ENCODE results near the gene CCDC32. TPM values are rescaled to one million over a fixed set of nuclear protein-coding genes. Genes with fewer than 3 reads are reported as not detected.

CCDC32 gene
- total RNA-seq, 1 experiment from 2014 or later: 22.2 TPM

DNA sequence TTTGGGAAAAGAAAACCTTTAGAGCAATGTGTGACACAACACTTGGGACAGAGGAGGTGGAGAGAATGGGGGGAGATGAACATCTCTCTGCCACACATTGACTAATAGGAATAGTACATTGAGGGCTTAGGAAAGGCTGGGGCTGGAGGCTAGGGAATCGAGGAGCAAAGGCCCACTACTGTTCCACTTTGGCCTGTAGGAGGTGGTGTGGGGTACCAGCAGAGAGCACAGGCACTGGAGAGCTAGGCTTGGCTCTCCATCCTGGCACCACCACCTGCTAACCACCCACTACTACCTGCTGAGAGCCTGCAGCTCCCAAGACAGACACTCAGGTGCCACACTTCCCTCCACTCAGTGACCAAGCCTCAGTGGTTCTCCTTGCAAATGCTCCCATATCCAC, 19.4 kb downstream of the CCDC32 start:
- no peaks in the 10 kb centered on the region for H4K20me1 ChIP-seq (ENCODE audit: insufficient read depth)
- CTCF ChIA-PET: no interaction called here
- no peaks in the 10 kb centered on the region for H3K27me3 ChIP-seq (ENCODE audit: insufficient read depth, low read depth)
- no peak for DNase-seq
- H2AFZ ChIP-seq: no peak overlapping the region
- H3K36me3 ChIP-seq (ENCODE audit: low read depth): no peaks in the 10 kb centered on the region
- no peak overlapping the region for H3K27ac ChIP-seq
- intact Hi-C loops (cut with micrococcal nuclease; ENCODE audit: unreplicated experiment): no loop called here
- TF ChIP-seq, protein P1, sequence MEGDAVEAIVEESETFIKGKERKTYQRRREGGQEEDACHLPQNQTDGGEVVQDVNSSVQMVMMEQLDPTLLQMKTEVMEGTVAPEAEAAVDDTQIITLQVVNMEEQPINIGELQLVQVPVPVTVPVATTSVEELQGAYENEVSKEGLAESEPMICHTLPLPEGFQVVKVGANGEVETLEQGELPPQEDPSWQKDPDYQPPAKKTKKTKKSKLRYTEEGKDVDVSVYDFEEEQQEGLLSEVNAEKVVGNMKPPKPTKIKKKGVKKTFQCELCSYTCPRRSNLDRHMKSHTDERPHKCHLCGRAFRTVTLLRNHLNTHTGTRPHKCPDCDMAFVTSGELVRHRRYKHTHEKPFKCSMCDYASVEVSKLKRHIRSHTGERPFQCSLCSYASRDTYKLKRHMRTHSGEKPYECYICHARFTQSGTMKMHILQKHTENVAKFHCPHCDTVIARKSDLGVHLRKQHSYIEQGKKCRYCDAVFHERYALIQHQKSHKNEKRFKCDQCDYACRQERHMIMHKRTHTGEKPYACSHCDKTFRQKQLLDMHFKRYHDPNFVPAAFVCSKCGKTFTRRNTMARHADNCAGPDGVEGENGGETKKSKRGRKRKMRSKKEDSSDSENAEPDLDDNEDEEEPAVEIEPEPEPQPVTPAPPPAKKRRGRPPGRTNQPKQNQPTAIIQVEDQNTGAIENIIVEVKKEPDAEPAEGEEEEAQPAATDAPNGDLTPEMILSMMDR (conservative IDR thresholded peaks at IDR 0.05): no peak
- no peak for TF ChIP-seq EZH2 (IDR thresholded peaks at IDR 0.05; ENCODE audit: low read depth)
- POLR2A ChIA-PET (ENCODE audit: unreplicated experiment): no interaction called here
- H3K4me3 ChIP-seq: no peak overlapping the region
- no TSS peak for BruUV-seq (replicated peaks)
- no peaks in the 10 kb centered on the region for H3K9me3 ChIP-seq (ENCODE audit: insufficient read depth, low read depth)
- H3K4me2 ChIP-seq: no peak overlapping the region
- H3F3A ChIP-seq (ENCODE audit: insufficient read depth, low read depth): no peaks in the 10 kb centered on the region
- no peaks in the 10 kb centered on the region for H3K9me2 ChIP-seq (ENCODE audit: insufficient read depth)
- no peaks in the 10 kb centered on the region for H3K79me2 ChIP-seq (ENCODE audit: low read depth)
- H3K4me1 ChIP-seq (replicated peaks; ENCODE audit: insufficient read depth): no peaks in the 10 kb centered on the region

DNA sequence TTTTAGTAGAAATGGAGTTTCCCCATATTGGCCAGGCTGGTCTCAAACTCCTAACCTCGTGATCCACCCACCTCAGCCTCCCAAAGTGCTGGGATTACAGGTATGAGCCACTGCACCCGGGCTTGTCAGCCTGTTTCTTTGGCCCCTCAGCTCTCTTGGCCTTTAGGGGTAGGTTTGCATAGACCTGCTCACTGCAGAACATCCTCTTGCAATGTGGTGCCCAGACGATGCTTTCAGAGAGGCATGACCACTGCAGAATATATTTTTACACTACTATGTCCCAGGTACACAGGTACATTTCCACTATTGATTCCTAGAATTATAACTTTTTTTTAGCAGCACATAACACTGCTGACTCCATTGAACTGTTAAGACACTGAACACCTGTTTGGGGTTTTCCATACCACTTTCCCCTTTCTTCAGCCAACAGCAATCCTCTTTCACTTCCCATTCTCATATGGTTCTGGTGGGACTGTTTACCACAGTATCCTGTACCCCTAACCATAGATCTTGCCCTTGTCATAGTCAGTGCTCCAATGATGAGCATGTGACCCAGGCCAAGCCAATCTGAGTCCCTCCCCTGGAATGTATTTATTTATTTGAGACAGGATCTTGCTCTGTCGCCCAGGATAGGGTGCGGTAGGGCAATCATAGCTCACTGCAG, 21.1 kb downstream of the CCDC32 start:
- Histone ChIP-seq H3K36me3 (ENCODE audit: low read depth) (no peaks in the 10 kb centered on the region), H2AFZ (no peak overlapping the region), H3K27ac (no peak overlapping the region), H3K9me3 (ENCODE audit: insufficient read depth, low read depth) (no peaks in the 10 kb centered on the region), H3K9me2 (ENCODE audit: insufficient read depth) (no peaks in the 10 kb centered on the region), H3K4me1 (replicated peaks; ENCODE audit: insufficient read depth) (no peaks in the 10 kb centered on the region), H3K27me3 (ENCODE audit: insufficient read depth, low read depth) (no peaks in the 10 kb centered on the region), H3K79me2 (ENCODE audit: low read depth) (no peaks in the 10 kb centered on the region), H3K4me3 (no peak overlapping the region), H3F3A (ENCODE audit: insufficient read depth, low read depth) (no peaks in the 10 kb centered on the region), H3K4me2 (no peak overlapping the region), H4K20me1 (ENCODE audit: insufficient read depth) (no peaks in the 10 kb centered on the region)
- no TSS peak for BruUV-seq (replicated peaks)
- ChIA-PET CTCF (no interaction called here), POLR2A (ENCODE audit: unreplicated experiment) (no interaction called here)
- intact Hi-C loops (cut with micrococcal nuclease; ENCODE audit: unreplicated experiment): no loop called here
- no peak for DNase-seq
- no peak for TF ChIP-seq EZH2 (IDR thresholded peaks at IDR 0.05; ENCODE audit: low read depth)
- TF ChIP-seq, protein P1 (conservative IDR thresholded peaks at IDR 0.05): no peak

DNA sequence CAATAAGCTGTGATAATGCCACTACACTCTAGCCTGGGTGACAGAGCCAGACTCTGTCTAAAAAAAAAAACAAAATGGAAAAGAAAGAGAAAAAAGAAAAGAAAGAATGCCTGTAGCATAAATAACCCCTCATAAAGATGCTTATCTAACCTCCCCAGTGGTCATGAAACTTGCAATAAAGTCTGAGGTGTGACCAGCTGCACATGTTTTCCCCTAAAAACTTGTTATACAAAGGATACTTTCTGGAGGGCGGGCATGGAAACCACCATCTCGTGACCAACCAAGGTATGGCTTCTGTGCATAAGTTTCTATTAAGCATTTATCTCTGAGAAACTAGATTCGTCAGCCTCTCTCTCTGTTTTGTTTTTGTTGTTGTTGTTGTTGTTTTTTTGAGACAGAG, 21.8 kb downstream of the CCDC32 start:
- no peaks in the 10 kb centered on the region for H3K4me1 ChIP-seq (replicated peaks; ENCODE audit: insufficient read depth)
- intact Hi-C loops (cut with micrococcal nuclease; ENCODE audit: unreplicated experiment): no loop called here
- no peak overlapping the region for H3K4me3 ChIP-seq
- no peak overlapping the region for H3K27ac ChIP-seq
- TF ChIP-seq, protein P1 (conservative IDR thresholded peaks at IDR 0.05): no peak
- no peak for TF ChIP-seq EZH2 (IDR thresholded peaks at IDR 0.05; ENCODE audit: low read depth)
- H3K36me3 ChIP-seq (ENCODE audit: low read depth): no peaks in the 10 kb centered on the region
- H3F3A ChIP-seq (ENCODE audit: insufficient read depth, low read depth): no peaks in the 10 kb centered on the region
- H3K79me2 ChIP-seq (ENCODE audit: low read depth): no peaks in the 10 kb centered on the region
- H3K9me2 ChIP-seq (ENCODE audit: insufficient read depth): no peaks in the 10 kb centered on the region
- no peak for DNase-seq
- no TSS peak for BruUV-seq (replicated peaks)
- no peaks in the 10 kb centered on the region for H3K27me3 ChIP-seq (ENCODE audit: insufficient read depth, low read depth)
- H3K4me2 ChIP-seq: no peak overlapping the region
- POLR2A ChIA-PET (ENCODE audit: unreplicated experiment): no interaction called here
- no peaks in the 10 kb centered on the region for H4K20me1 ChIP-seq (ENCODE audit: insufficient read depth)
- H3K9me3 ChIP-seq (ENCODE audit: insufficient read depth, low read depth): no peaks in the 10 kb centered on the region
- CTCF ChIA-PET: no interaction called here
- no peak overlapping the region for H2AFZ ChIP-seq

Measured in PC-9 (cell line).